WTC11 (cell line): ENCODE data around the gene PTEN. TPM values are rescaled to one million over a fixed set of nuclear protein-coding genes. Genes with fewer than 3 reads are reported as not detected.

Source experiments
- ATAC-seq: fragments of 200-7000 bp; cut with Tn5 transposase; 2 replicates; pipeline ENCODE4 v1.10.0; 2021; ENCODE audit warnings: mild to moderate bottlenecking, moderate library complexity
- CTCF ChIA-PET: fragments of 300-600 bp; sonication (Branson Sonifier 250); formaldehyde crosslinking; loops from one replicate; lab custom pipeline; 2021; ENCODE audit warnings: antibody characterized with exemption; lab: Charles Lee
- POLR2A ChIA-PET: fragments of 350-600 bp; sonication (Branson Sonifier 250); formaldehyde crosslinking; loops from one replicate; lab custom pipeline; 2021; ENCODE audit warnings: antibody characterized with exemption; lab: Charles Lee
- DNase-seq: peaks from one replicate; pipeline ENCODE4 v3.0.0; 2021; ENCODE audit warnings: low spot score
- H3K27ac Mint-ChIP-seq: 2 replicates; pipeline ENCODE4 v1.8.0; 2021; ENCODE audit warnings: mixed read lengths
- H3K27me3 Mint-ChIP-seq: 2 replicates; pipeline ENCODE4 v1.8.0; 2021; ENCODE audit warnings: low read depth, mild to moderate bottlenecking, moderate library complexity, mixed read lengths
- H3K36me3 Mint-ChIP-seq: 2 replicates; pipeline ENCODE4 v1.8.0; 2021; ENCODE audit warnings: mixed read lengths
- H3K4me1 Mint-ChIP-seq: 2 replicates; pipeline ENCODE4 v1.8.0; 2022; ENCODE audit warnings: mixed read lengths
- H3K4me3 Mint-ChIP-seq: 2 replicates; pipeline ENCODE4 v1.8.0; 2021; ENCODE audit warnings: mild to moderate bottlenecking, moderate library complexity, mixed read lengths
- H3K9me3 Mint-ChIP-seq: 2 replicates; pipeline ENCODE4 v1.8.0; 2021; ENCODE audit warnings: mixed read lengths
- AFF4 ChIP-seq: sonication (generic); formaldehyde crosslinking; IDR thresholded peaks from 2 replicates; pipeline ENCODE4 v1.8.1; 2023; ENCODE audit warnings: mild to moderate bottlenecking, missing genetic modification reagents, borderline replicate concordance
- ARID4B ChIP-seq: sonication (generic); formaldehyde crosslinking; IDR thresholded peaks from 2 replicates; pipeline ENCODE4 v1.8.0; 2023; ENCODE audit warnings: missing genetic modification reagents, mild to moderate bottlenecking, borderline replicate concordance
- ATF3 ChIP-seq: sonication (generic); formaldehyde crosslinking; conservative IDR thresholded peaks from 2 replicates; pipeline ENCODE4 v1.8.1; 2022; ENCODE audit warnings: mild to moderate bottlenecking, missing genetic modification reagents
- ELF4 ChIP-seq: sonication (generic); formaldehyde crosslinking; IDR thresholded peaks from 2 replicates; pipeline ENCODE4 v1.8.1; 2022; ENCODE audit warnings: low read depth, mild to moderate bottlenecking, moderate library complexity, missing genetic modification reagents
- GRHL2 ChIP-seq: fragments of 250-450 bp; sonication (Bioruptor Pico); IDR thresholded peaks from 2 replicates; pipeline ENCODE4 v1.8.0; 2022; ENCODE audit warnings: mild to moderate bottlenecking, moderate library complexity; ENCODE audit not compliant: insufficient replicate concordance, severe bottlenecking
- GTF2I ChIP-seq: fragments of 250-450 bp; sonication (Bioruptor Pico); conservative IDR thresholded peaks from 2 replicates; pipeline ENCODE4 v1.4.0; 2021; ENCODE audit warnings: mild to moderate bottlenecking
- HMGA2 ChIP-seq: fragments of 250-450 bp; sonication (Bioruptor Pico); IDR thresholded peaks from 2 replicates; pipeline ENCODE4 v1.4.0; 2021; ENCODE audit warnings: mild to moderate bottlenecking, moderate library complexity
- IRF1 ChIP-seq: sonication (generic); formaldehyde crosslinking; IDR thresholded peaks from 2 replicates; pipeline ENCODE4 v1.8.0; 2023; ENCODE audit warnings: missing genetic modification reagents
- MLX ChIP-seq: sonication (generic); formaldehyde crosslinking; IDR thresholded peaks from 2 replicates; pipeline ENCODE4 v1.8.1; 2023; ENCODE audit warnings: mild to moderate bottlenecking, missing genetic modification reagents, moderate library complexity
- NFATC4 ChIP-seq: fragments of 250-450 bp; sonication (Bioruptor Pico); IDR thresholded peaks from 2 replicates; pipeline ENCODE4 v1.9.0; 2021; ENCODE audit warnings: mild to moderate bottlenecking
- OVOL2 ChIP-seq: fragments of 250-450 bp; sonication (Bioruptor Pico); IDR thresholded peaks from 2 replicates; pipeline ENCODE4 v1.9.0; 2021; ENCODE audit warnings: mild to moderate bottlenecking, borderline replicate concordance
- PRDM15 ChIP-seq: sonication (generic); formaldehyde crosslinking; IDR thresholded peaks from 2 replicates; pipeline ENCODE4 v1.8.0; 2022; ENCODE audit warnings: missing genetic modification reagents
- PRRX2 ChIP-seq: fragments of 250-450 bp; sonication (Bioruptor Pico); IDR thresholded peaks from 2 replicates; pipeline ENCODE4 v1.8.0; 2021; ENCODE audit warnings: mild to moderate bottlenecking
- SP1 ChIP-seq: sonication (generic); formaldehyde crosslinking; conservative IDR thresholded peaks from 2 replicates; pipeline ENCODE4 v1.8.1; 2022; ENCODE audit warnings: missing genetic modification reagents
- TEAD1 ChIP-seq: sonication (generic); formaldehyde crosslinking; IDR thresholded peaks from 2 replicates; pipeline ENCODE4 v1.8.0; 2022; ENCODE audit warnings: mild to moderate bottlenecking, missing genetic modification reagents
- USF1 ChIP-seq: sonication (generic); formaldehyde crosslinking; IDR thresholded peaks from 2 replicates; pipeline ENCODE4 v1.8.0; 2022; ENCODE audit warnings: mild to moderate bottlenecking, missing genetic modification reagents
- ZMAT4 ChIP-seq: fragments of 250-450 bp; sonication (Bioruptor Pico); IDR thresholded peaks from 2 replicates; pipeline ENCODE4 v1.9.0; 2021; ENCODE audit warnings: mild to moderate bottlenecking
- ZNF138 ChIP-seq: sonication (generic); formaldehyde crosslinking; conservative IDR thresholded peaks from 2 replicates; pipeline ENCODE4 v1.8.1; 2022; ENCODE audit warnings: mild to moderate bottlenecking, moderate library complexity, missing genetic modification reagents
- ZNF317 ChIP-seq: sonication (generic); formaldehyde crosslinking; IDR thresholded peaks from 2 replicates; pipeline ENCODE4 v1.8.1; 2023; ENCODE audit warnings: low read depth, mild to moderate bottlenecking, moderate library complexity, missing genetic modification reagents, borderline replicate concordance
- ZSCAN18 ChIP-seq: fragments of 250-450 bp; sonication (Bioruptor Pico); IDR thresholded peaks from 2 replicates; pipeline ENCODE4 v2.1.2; 2022; ENCODE audit warnings: mild to moderate bottlenecking, moderate library complexity
- total RNA-seq: library from RNA; stranded (reverse); gene quantifications from 3 replicates; pipeline ENCODE4 v1.2.3, GENCODE V29; 2021

Gene PTEN
- total RNA-seq, 1 experiment from 2014 or later = 54.2 TPM

GRCh38 chr10:87974130-87974529 lies 110.7 kb downstream of the PTEN start (continued):
- TF ChIP-seq ARID4B (CRISPR knock-in tag) (no peak), ZSCAN18 (CRISPR knock-in tag) (no peak), SP1 (no peak), ATF3 (no peak), HMGA2 (CRISPR knock-in tag) (no peak), OVOL2 (CRISPR knock-in tag) (no peak), ZNF138 (CRISPR knock-in tag) (no peak), GRHL2 (CRISPR knock-in tag) (no peak), ZMAT4 (CRISPR knock-in tag) (no peak), ELF4 (CRISPR knock-in tag) (no peak)

- ChIA-PET CTCF (interaction anchor here (1.5 kb wide), 1 partner anchor 140 kb away, joined by 4 read pairs; no protein-coding TSS in a partner anchor), POLR2A (interaction anchor here (1.7 to 2.2 kb wide), 2 partner anchors 112 to 113 kb away, joined by 5 to 8 read pairs; partner anchors contain the start of genes KLLN and PTEN)
- H3K4me3 Mint-ChIP-seq = peak overlapping the region; percentile 26
- ATAC-seq (peak; percentile 62), DNase-seq (no peak)
- no peaks in the 10 kb centered on the region for H3K27me3 Mint-ChIP-seq
- peaks cover 5% of the 10 kb centered on the region for H3K9me3 Mint-ChIP-seq
- peak overlapping the region; percentile 96 for H3K27ac Mint-ChIP-seq
- H3K4me1 Mint-ChIP-seq = peaks cover 94% of the 10 kb centered on the region
- no peaks in the 10 kb centered on the region for H3K36me3 Mint-ChIP-seq
- TF ChIP-seq TEAD1 (CRISPR knock-in tag) (no peak), AFF4 (CRISPR knock-in tag) (no peak), GTF2I (no peak), USF1 (CRISPR knock-in tag) (no peak), ZNF317 (CRISPR knock-in tag) (no peak), IRF1 (CRISPR knock-in tag) (no peak), MLX (CRISPR knock-in tag) (no peak), PRRX2 (CRISPR knock-in tag) (no peak), PRDM15 (no peak), ZNF138 (CRISPR knock-in tag) (no peak), NFATC4 (CRISPR knock-in tag) (no peak)
Measured at GRCh38 chr10:87974769-87975168, 111.3 kb downstream of the PTEN start.
